ENCODE data around the gene CKS1B.

GRCh38 chr1:155023627-155024026 is 49.1 kb downstream of the CKS1B start:
- no peak for TF ChIP-seq CTCF (IDR thresholded peaks at IDR 0.05 in 2 of 3, conservative IDR thresholded peaks at IDR 0.05 in 1 of 3; ENCODE audit: insufficient read depth in 2 of 3, low read depth in 1 of 3, low read length in 3 of 3)
- TF ChIP-seq ZNF274 (IDR thresholded peaks at IDR 0.05; ENCODE audit: borderline replicate concordance, low read depth, low read length): no peak
